ENCODE measurements around the gene DYNC1H1. TPM values are rescaled to one million over a fixed set of nuclear protein-coding genes. Genes with fewer than 3 reads are reported as not detected.

DYNC1H1 gene
- total RNA-seq, 1 experiment from 2014 or later = 606 TPM

DNA sequence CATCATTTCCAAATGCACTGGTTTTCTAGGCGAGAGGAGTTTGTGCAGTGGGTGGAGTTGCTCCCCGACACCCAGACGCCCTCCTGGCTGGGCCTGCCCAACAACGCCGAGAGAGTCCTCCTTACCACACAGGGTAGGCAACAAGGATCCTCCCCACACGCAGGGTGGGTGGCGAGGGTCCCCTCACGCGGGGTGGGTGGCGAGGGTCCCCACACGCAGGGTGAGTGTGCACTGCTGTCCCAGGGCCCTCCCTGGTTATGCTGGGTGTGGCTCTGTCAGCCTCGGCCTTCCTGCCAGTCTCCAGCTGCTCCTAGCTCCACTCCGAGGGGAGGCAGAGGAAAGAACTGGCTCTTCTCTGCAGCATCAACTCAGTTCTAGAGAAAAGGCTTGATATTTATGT is 80.2 kb downstream of the DYNC1H1 start:
- Histone ChIP-seq H4K20me1 (ENCODE audit: low read length) (no peaks in the 10 kb centered on the region), H3K9me3 (ENCODE audit: low read length) (no peaks in the 10 kb centered on the region), H3F3A (ENCODE audit: low read length, unreplicated experiment) (peaks cover 3% of the 10 kb centered on the region), H3K27ac (ENCODE audit: low read length) (no peak overlapping the region), H3K79me2 (ENCODE audit: low read length) (no peaks in the 10 kb centered on the region), H3K36me3 (ENCODE audit: low read depth, low read length) (peaks cover 83% of the 10 kb centered on the region), H3K9ac (ENCODE audit: low read length) (no peak overlapping the region), H3K4me1 (ENCODE audit: insufficient read depth, low read length) (no peaks in the 10 kb centered on the region), H3K9me2 (replicated peaks; ENCODE audit: low read length) (no peaks in the 10 kb centered on the region), H3K27me3 (ENCODE audit: low read length) (no peaks in the 10 kb centered on the region), H2AFZ (ENCODE audit: low read length) (no peak overlapping the region), H3K4me3 (ENCODE audit: low read length) (no peak overlapping the region), H3K4me2 (ENCODE audit: low read length) (no peak overlapping the region)
- TF ChIP-seq, protein P1, sequence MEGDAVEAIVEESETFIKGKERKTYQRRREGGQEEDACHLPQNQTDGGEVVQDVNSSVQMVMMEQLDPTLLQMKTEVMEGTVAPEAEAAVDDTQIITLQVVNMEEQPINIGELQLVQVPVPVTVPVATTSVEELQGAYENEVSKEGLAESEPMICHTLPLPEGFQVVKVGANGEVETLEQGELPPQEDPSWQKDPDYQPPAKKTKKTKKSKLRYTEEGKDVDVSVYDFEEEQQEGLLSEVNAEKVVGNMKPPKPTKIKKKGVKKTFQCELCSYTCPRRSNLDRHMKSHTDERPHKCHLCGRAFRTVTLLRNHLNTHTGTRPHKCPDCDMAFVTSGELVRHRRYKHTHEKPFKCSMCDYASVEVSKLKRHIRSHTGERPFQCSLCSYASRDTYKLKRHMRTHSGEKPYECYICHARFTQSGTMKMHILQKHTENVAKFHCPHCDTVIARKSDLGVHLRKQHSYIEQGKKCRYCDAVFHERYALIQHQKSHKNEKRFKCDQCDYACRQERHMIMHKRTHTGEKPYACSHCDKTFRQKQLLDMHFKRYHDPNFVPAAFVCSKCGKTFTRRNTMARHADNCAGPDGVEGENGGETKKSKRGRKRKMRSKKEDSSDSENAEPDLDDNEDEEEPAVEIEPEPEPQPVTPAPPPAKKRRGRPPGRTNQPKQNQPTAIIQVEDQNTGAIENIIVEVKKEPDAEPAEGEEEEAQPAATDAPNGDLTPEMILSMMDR (conservative IDR thresholded peaks at IDR 0.05; ENCODE audit: low read depth, low read length) = no peak
- no peak for TF ChIP-seq EZH2phosphoT487 (IDR thresholded peaks at IDR 0.05; ENCODE audit: borderline replicate concordance, low read length)
- no peak for TF ChIP-seq EZH2 (IDR thresholded peaks at IDR 0.05; ENCODE audit: low read length, unreplicated experiment)
- no TSS peak for BruUV-seq (replicated peaks)
- no peak for DNase-seq
- ChIA-PET CTCF (no interaction called here), POLR2A (ENCODE audit: unreplicated experiment) (no interaction called here)
- ATAC-seq = no peak
- intact Hi-C loops (cut with micrococcal nuclease) = no loop called here

DNA sequence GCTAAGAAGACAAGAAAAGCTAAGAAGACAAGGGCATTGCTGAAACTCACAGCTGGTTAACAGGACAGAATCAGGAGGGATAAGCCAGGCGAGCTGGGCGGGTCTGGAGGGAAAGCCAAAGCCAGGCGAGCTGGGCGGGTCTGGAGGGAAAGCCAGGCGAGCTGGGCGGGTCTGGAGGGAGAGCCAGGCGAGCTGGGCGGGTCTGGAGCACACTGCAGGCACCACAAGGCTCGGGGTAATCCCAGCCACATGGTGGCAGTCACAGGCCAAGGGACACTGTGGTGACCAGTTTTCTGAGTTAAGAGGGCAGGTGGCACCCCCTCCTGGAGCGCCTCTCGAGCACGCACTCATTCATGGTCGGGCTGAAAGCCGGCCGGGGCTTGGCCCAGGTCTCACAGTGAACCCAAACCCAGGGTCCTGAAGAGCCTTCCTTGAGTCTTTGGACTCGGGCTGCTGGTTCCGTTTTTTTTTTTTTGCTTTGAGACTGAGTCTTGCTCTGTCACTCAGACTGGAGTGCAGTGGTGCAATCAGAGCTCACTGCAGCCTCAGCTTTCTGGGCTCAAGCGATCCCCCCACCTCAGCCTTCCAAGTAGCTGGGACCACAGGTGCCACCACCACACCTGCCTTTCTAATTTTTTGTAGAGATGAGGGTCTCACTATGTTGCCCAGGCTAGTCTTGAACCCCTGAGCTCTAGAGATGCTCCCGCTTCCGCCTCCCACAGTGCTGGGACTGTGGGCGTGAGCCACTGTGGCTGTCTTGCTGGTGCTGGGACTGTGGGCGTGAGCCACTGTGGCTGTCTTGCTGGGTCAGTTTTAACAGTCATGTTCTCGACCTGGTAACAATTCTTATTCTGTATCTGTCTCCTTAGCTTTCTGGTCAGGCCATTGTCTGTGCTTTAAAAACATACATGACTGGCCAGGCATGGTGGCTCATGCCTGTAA is 82.2 kb downstream of the DYNC1H1 start:
- Histone ChIP-seq H3K9me3 (ENCODE audit: low read length) (no peaks in the 10 kb centered on the region), H3K4me3 (ENCODE audit: low read length) (no peak overlapping the region), H3K9ac (ENCODE audit: low read length) (no peak overlapping the region), H2AFZ (ENCODE audit: low read length) (no peak overlapping the region), H3F3A (ENCODE audit: low read length, unreplicated experiment) (peaks cover 9% of the 10 kb centered on the region), H3K4me2 (ENCODE audit: low read length) (no peak overlapping the region), H3K27ac (ENCODE audit: low read length) (no peak overlapping the region), H3K79me2 (ENCODE audit: low read length) (no peaks in the 10 kb centered on the region), H3K4me1 (ENCODE audit: insufficient read depth, low read length) (no peaks in the 10 kb centered on the region), H3K27me3 (ENCODE audit: low read length) (no peaks in the 10 kb centered on the region), H3K9me2 (replicated peaks; ENCODE audit: low read length) (no peaks in the 10 kb centered on the region), H3K36me3 (ENCODE audit: low read depth, low read length) (peaks cover 82% of the 10 kb centered on the region), H4K20me1 (ENCODE audit: low read length) (no peaks in the 10 kb centered on the region)
- intact Hi-C loops (cut with micrococcal nuclease) = loop anchor here (1.0 kb wide), 2 partner anchors 50 to 85 kb away; no protein-coding TSS in a partner anchor
- ChIA-PET CTCF (interaction anchor here (0.6 to 1.0 kb wide), 6 partner anchors 12 to 316 kb away, joined by 3 to 17 read pairs (median 4); partner anchors contain the start of gene TECPR2), POLR2A (ENCODE audit: unreplicated experiment) (interaction anchor here (0.6 to 0.7 kb wide), 2 partner anchors 34 to 141 kb away, joined by 3 to 7 read pairs; no protein-coding TSS in a partner anchor)
- ATAC-seq (peak; percentile 95), DNase-seq (peak; percentile 71)
- no TSS peak for BruUV-seq (replicated peaks)
- no peak for TF ChIP-seq EZH2phosphoT487 (IDR thresholded peaks at IDR 0.05; ENCODE audit: borderline replicate concordance, low read length)
- TF ChIP-seq, protein P1 (conservative IDR thresholded peaks at IDR 0.05; ENCODE audit: low read depth, low read length) = peak; percentile 63
